Measurements from ENCODE around the gene FRAT2.

DNA sequence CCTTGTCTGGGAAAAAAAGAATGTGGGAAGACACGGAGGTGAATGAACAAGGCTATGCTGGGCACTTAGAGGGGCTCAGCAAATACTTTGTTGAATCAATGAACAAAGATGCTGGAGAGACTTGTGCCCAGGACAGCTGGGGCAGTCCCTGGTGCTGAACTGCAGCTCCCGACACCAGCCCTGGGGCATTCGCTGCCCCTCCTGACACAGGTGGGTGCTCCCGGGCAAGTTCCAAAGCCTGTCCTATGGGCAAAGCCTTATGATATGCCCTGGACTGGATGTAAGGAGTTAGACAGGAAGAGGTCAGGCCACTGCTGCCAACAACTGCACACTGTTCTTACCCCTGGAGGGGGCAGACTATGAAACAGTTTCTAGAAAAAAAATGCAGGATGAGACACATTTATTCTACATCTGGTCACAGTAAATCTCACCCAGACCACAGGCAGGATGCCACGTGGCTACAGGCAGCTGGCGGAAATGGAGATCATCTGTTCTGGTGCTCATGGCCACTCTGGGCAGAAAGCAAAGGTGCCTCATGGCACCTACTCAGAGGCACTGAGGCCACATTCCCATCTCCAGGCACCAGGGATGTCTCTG is 21.9 kb upstream of the FRAT2 start:
- TF ChIP-seq SIN3A (IDR thresholded peaks at IDR 0.05; ENCODE audit: borderline replicate concordance, insufficient read depth, low read depth, low read length) (no peak), POLR2AphosphoS5 (IDR thresholded peaks at IDR 0.05; ENCODE audit: low read depth, low read length) (no peak), REST (IDR thresholded peaks at IDR 0.05; ENCODE audit: insufficient read depth in 1 of 2, low read depth in 2 of 2, low read length in 1 of 2) (no peak), CTCF (IDR thresholded peaks at IDR 0.05) (no peak), TCF7L2 (IDR thresholded peaks at IDR 0.05; ENCODE audit: low read depth, low read length) (no peak)
